IMR-90 (cell line): ENCODE measurements around the gene EHBP1. TPM values are rescaled to one million over a fixed set of nuclear protein-coding genes. Genes with fewer than 3 reads are reported as not detected.

Experiments used
- ATAC-seq: fragments of 200-7000 bp; cut with Tn5 transposase; 2 replicates; pipeline ENCODE4 v1.9.1; 2020; ENCODE audit warnings: low read depth, mild to moderate bottlenecking, moderate library complexity
- BruUV-seq: library from RNA; stranded (reverse); fragments of 400-500 nt; replicated peaks from 2 replicates; lab custom pipeline; 2021; lab: Mats Ljungman, UMichigan
- CTCF ChIA-PET: fragments of 300-600 bp; formaldehyde crosslinking; extraction: SDS; loops from one replicate; lab custom pipeline; 2021; ENCODE audit warnings: antibody characterized with exemption; lab: Yijun Ruan, JAX
- POLR2A ChIA-PET: fragments of 300-600 bp; sonication (Branson Sonifier 250); formaldehyde crosslinking; loops from one replicate; lab custom pipeline; 2022; ENCODE audit warnings: antibody characterized with exemption; ENCODE audit not compliant: unreplicated experiment; lab: Charles Lee
- DNase-seq: peaks from one replicate; pipeline ENCODE4 v3.0.0; 2013
- H2AFZ ChIP-seq: replicated peaks from 2 replicates; pipeline ENCODE3; 2013; ENCODE audit warnings: low read length, mild to moderate bottlenecking; ENCODE audit not compliant: poor library complexity
- H2AK5ac ChIP-seq: 2 replicates; pipeline ENCODE4 v1.6.1; 2013; ENCODE audit warnings: low read depth, low read length, inconsistent platforms
- H2AK9ac ChIP-seq: replicated peaks from 2 replicates; pipeline ENCODE3; 2013; ENCODE audit warnings: mild to moderate bottlenecking, low read depth, low read length, moderate library complexity; ENCODE audit not compliant: poor library complexity
- H2BK120ac ChIP-seq: 2 replicates; pipeline ENCODE4 v1.6.1; 2013; ENCODE audit warnings: low read depth, low read length, inconsistent platforms
- H2BK15ac ChIP-seq: 3 replicates; pipeline ENCODE4 v1.6.1; 2013; ENCODE audit warnings: low read depth, low read length, inconsistent platforms
- H2BK20ac ChIP-seq: 2 replicates; pipeline ENCODE4 v1.6.1; 2013; ENCODE audit warnings: low read depth, mild to moderate bottlenecking, inconsistent platforms, low read length, moderate library complexity
- H2BK5ac ChIP-seq: 2 replicates; pipeline ENCODE4 v1.6.1; 2013; ENCODE audit warnings: mild to moderate bottlenecking, low read depth, low read length, inconsistent platforms; ENCODE audit not compliant: poor library complexity, severe bottlenecking
- H3K14ac ChIP-seq: replicated peaks from 2 replicates; pipeline ENCODE4 v1.6.1; 2013; ENCODE audit warnings: low read depth, low read length, inconsistent platforms
- H3K18ac ChIP-seq: 2 replicates; pipeline ENCODE4 v1.6.1; 2013; ENCODE audit warnings: low read depth, low read length, control low read depth
- H3K23ac ChIP-seq: 2 replicates; pipeline ENCODE4 v1.6.1; 2013; ENCODE audit warnings: low read depth, low read length, inconsistent platforms
- H3K27ac ChIP-seq: 2 replicates; pipeline ENCODE4 v1.5.1; 2013; ENCODE audit warnings: mild to moderate bottlenecking, control low read depth, low read length; ENCODE audit not compliant: insufficient read depth
- H3K27me3 ChIP-seq: 2 replicates; pipeline ENCODE4 v1.6.1; 2013; ENCODE audit warnings: low read length; ENCODE audit not compliant: control insufficient read depth, insufficient read depth
- H3K36me3 ChIP-seq: 2 replicates; pipeline ENCODE4 v1.6.1; 2013; ENCODE audit warnings: low read length, mixed read lengths; ENCODE audit not compliant: control insufficient read depth, insufficient read depth
- H3K4ac ChIP-seq: 2 replicates; pipeline ENCODE4 v1.6.1; 2013; ENCODE audit warnings: low read depth, low read length, inconsistent platforms
- H3K4me1 ChIP-seq: 2 replicates; pipeline ENCODE4 v1.6.1; 2013; ENCODE audit warnings: low read length, mixed read lengths; ENCODE audit not compliant: control insufficient read depth, insufficient read depth
- H3K4me2 ChIP-seq: 2 replicates; pipeline ENCODE4 v1.6.1; 2013; ENCODE audit warnings: low read depth, mild to moderate bottlenecking, control low read depth, low read length, moderate library complexity
- H3K4me3 ChIP-seq: 2 replicates; pipeline ENCODE4 v1.5.1; 2013; ENCODE audit warnings: low read depth, mild to moderate bottlenecking, control low read depth, low read length, moderate library complexity; ENCODE audit not compliant: insufficient read depth
- H3K56ac ChIP-seq: 2 replicates; pipeline ENCODE4 v1.6.1; 2013; ENCODE audit warnings: low read length, inconsistent platforms; ENCODE audit not compliant: insufficient read depth; ENCODE audit errors: extremely low read depth
- H3K79me1 ChIP-seq, 2 experiments: 2 replicates each; pipeline ENCODE4 v1.6.1; 2013; ENCODE audit warnings: low read length in 2 of 2, inconsistent platforms in 1 of 2, low read depth in 1 of 2
- H3K9ac ChIP-seq: 2 replicates; pipeline ENCODE4 v1.6.1; 2013; ENCODE audit warnings: low read depth, low read length, control low read depth
- H3K9me1 ChIP-seq: 2 replicates; pipeline ENCODE4 v1.6.1; 2013; ENCODE audit warnings: low read length, inconsistent platforms; ENCODE audit not compliant: insufficient read depth
- H3K9me3 ChIP-seq: 2 replicates; pipeline ENCODE4 v1.6.1; 2013; ENCODE audit warnings: low read length; ENCODE audit not compliant: control insufficient read depth, insufficient read depth
- H4K20me1 ChIP-seq: 2 replicates; pipeline ENCODE4 v1.6.1; 2013; ENCODE audit warnings: low read length, inconsistent platforms; ENCODE audit not compliant: insufficient read depth
- H4K5ac ChIP-seq: 2 replicates; pipeline ENCODE4 v1.6.1; 2013; ENCODE audit warnings: mild to moderate bottlenecking, low read depth, low read length, control low read depth
- H4K8ac ChIP-seq, 2 experiments: 2 replicates each; pipeline ENCODE4 v1.6.1; 2013; ENCODE audit warnings: low read depth in 2 of 2, low read length in 2 of 2, control low read depth in 1 of 2, inconsistent platforms in 1 of 2
- H4K91ac ChIP-seq: 2 replicates; pipeline ENCODE4 v1.6.1; 2013; ENCODE audit warnings: low read depth, low read length, inconsistent platforms; ENCODE audit not compliant: insufficient read depth
- CEBPB ChIP-seq: IDR thresholded peaks from 2 replicates; pipeline ENCODE4 v1.6.1; 2012; ENCODE audit warnings: low read depth, low read length, improper control_type of control experiment
- FOS ChIP-seq: fragments of 150-350 bp; IDR thresholded peaks from 2 replicates; pipeline ENCODE4 v1.6.1; 2016; ENCODE audit warnings: low read depth, low read length
- MAZ ChIP-seq: IDR thresholded peaks from 2 replicates; pipeline ENCODE4 v1.6.1; 2012; ENCODE audit warnings: low read depth, mild to moderate bottlenecking, low read length, improper control_type of control experiment, moderate library complexity, borderline replicate concordance
- dilution Hi-C: fragments of 300-500 bp; cut with HindIII; formaldehyde crosslinking; loops from one replicate; pipeline ENCODE4 v1.14.3; 2018; ENCODE audit warnings: low sequenced_read_pairs; ENCODE audit not compliant: unreplicated experiment
- in situ Hi-C: fragments of 300-500 bp; cut with MboI; formaldehyde crosslinking; loops from 3 replicates; pipeline ENCODE4 v1.14.3; 2019; ENCODE audit warnings: low sequenced_read_pairs, inconsistent platforms, mixed read lengths
- intact Hi-C: fragments of 100-400 bp; cut with micrococcal nuclease; formaldehyde crosslinking; loops from 2 replicates; pipeline ENCODE4 v1.10.0; 2022
- polyA plus RNA-seq, 3 experiments: library from polyadenylated mRNA; depleted of rRNA; stranded (reverse); fragments of >200 nt; gene quantifications; 2 replicates each; pipeline ENCODE4 v1.2.3, GENCODE V29; 2012; ENCODE audit warnings: low replicate concordance in 1 of 3
- total RNA-seq: library from RNA; depleted of rRNA; stranded (reverse); fragments of >200 nt; gene quantifications from 2 replicates; pipeline ENCODE4 v1.2.3, GENCODE V29; 2012
- TF ChIP-seq, protein P1 (sequence below): fragments of 150-350 bp; IDR thresholded peaks from 2 replicates; pipeline ENCODE4 v1.6.1; 2016; ENCODE audit warnings: low read depth, mild to moderate bottlenecking, low read length, moderate library complexity, borderline replicate concordance
- TF ChIP-seq, protein P2 (sequence below): fragments of 150-350 bp; IDR thresholded peaks from 2 replicates; pipeline ENCODE4 v1.6.1; 2017; ENCODE audit warnings: mild to moderate bottlenecking, antibody characterized with exemption, low read length, low read depth

The EHBP1 gene
- total and polyA plus RNA-seq, 2 of the 4 experiments (the other 2 are of a cell fraction): 28.3 to 44.4 TPM

DNA sequence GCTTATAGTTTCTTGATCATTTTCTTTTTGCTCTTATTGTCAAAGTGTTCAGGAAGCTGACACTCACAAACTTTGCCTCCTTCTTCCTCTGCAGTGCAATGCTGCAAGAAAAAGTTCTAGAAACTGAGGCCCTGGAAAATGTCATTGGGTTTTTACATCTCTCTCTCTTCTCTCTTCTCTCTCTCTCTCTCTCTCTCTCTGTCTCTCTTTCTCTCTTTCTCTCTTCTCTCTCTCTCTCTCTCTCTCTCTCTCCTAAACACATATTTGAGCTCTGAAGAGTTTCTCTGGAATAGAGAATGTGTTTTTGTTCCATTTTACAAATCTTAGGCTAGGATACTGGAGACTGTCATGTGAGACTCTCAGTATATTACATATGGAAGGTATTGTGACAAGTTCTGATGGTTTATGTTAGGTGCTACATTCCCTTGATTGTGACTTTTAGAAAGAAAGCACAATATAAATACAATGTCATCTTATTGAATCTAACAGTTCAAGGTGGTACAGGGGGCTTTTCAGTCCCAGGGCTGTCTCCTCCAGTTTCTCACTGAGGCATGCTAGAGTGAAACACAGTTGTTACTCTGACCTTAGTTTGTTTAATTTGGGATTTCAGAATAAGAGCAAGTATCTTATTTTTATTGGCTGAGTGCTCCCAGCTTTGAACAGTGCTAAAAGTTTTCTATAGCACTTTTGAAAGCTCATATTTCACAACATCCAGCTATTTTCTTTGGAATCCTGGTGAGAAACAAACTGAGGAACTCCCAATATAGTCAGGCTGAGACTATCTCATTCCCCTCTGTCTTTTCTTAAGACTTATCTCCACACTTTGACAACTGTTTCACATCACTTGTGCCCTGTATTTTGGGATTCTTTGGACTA is 41.4 kb upstream of the EHBP1 start:
- Histone ChIP-seq H3K79me1 (0 out of 4 replicates have a peak, but pooled peaks cover 0 to 3% of the 10 kb centered on the region in 2 experiments), H4K20me1 (no peaks in the 10 kb centered on the region), H3K4me3 (no peak overlapping the region), H3K4ac (peak overlapping the region; percentile 98), H2BK120ac (peak overlapping the region; percentile 93), H3K23ac (peak overlapping the region; percentile 74), H3K14ac (no peak overlapping the region; the same call in 1 of the 2 replicates), H3K36me3 (no peaks in the 10 kb centered on the region), H3K27ac (peak overlapping the region; percentile 98; the same call in 1 of the 2 replicates), H3K27me3 (no peaks in the 10 kb centered on the region), H3K4me1 (peaks cover 19% of the 10 kb centered on the region), H2BK20ac (peak overlapping the region; percentile 94), H2BK5ac (peak overlapping the region; percentile 97), H4K8ac (peak overlapping the region; percentile 54 to 96; a peak in 3 of 4 replicates), H3K4me2 (peak overlapping the region; percentile 89), H3K9me1 (peaks cover 12% of the 10 kb centered on the region), H2AK9ac (no peak overlapping the region), H3K18ac (peak overlapping the region; percentile 98), H3K9ac (peak overlapping the region; percentile 53), H4K91ac (peak overlapping the region; percentile 67; the same call in 1 of the 2 replicates), H2AK5ac (no peak overlapping the region), H2BK15ac (peak overlapping the region; percentile 15; the same call in 2 of the 3 replicates), H3K56ac (peak overlapping the region; percentile 84; the same call in 1 of the 2 replicates), H4K5ac (peak overlapping the region; percentile 97), H2AFZ (no peak overlapping the region), H3K9me3 (no peaks in the 10 kb centered on the region)
- DNase-seq (peak; percentile 79), ATAC-seq (peak; percentile 62)
- TF ChIP-seq, protein P1, sequence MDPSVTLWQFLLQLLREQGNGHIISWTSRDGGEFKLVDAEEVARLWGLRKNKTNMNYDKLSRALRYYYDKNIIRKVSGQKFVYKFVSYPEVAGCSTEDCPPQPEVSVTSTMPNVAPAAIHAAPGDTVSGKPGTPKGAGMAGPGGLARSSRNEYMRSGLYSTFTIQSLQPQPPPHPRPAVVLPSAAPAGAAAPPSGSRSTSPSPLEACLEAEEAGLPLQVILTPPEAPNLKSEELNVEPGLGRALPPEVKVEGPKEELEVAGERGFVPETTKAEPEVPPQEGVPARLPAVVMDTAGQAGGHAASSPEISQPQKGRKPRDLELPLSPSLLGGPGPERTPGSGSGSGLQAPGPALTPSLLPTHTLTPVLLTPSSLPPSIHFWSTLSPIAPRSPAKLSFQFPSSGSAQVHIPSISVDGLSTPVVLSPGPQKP: no peak
- no peak for TF ChIP-seq FOS
- TF ChIP-seq, protein P2, sequence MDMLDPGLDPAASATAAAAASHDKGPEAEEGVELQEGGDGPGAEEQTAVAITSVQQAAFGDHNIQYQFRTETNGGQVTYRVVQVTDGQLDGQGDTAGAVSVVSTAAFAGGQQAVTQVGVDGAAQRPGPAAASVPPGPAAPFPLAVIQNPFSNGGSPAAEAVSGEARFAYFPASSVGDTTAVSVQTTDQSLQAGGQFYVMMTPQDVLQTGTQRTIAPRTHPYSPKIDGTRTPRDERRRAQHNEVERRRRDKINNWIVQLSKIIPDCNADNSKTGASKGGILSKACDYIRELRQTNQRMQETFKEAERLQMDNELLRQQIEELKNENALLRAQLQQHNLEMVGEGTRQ: no peak
- no peak for TF ChIP-seq MAZ
- peak; percentile 82 for TF ChIP-seq CEBPB
- intact Hi-C loops (loop anchor here (1.0 to 5.0 kb wide), 5 partner anchors 41 to 207 kb away; partner anchors contain the start of genes EHBP1 and TMEM17), in situ Hi-C loops (no loop called here), dilution Hi-C loops (no loop called here)
- BruUV-seq: no TSS peak
- ChIA-PET CTCF (interaction anchor here (0.6 to 2.2 kb wide), 6 partner anchors 89 to 612 kb away, joined by 4 to 8 read pairs (median 4); no protein-coding TSS in a partner anchor), POLR2A (interaction anchor here (0.6 kb wide), 4 partner anchors 19 to 133 kb away, joined by 4 to 12 read pairs (median 8); partner anchors contain the start of gene EHBP1)
